NCI-H82 (cell line): ENCODE data around the gene DENND1A.
A peak's percentile ranks its signal among the peaks of the same experiment; 100 is the strongest.

Experiments used
- DNase-seq: peaks from one replicate; lab custom pipeline; 2025; lab: John Stamatoyannopoulos, UW

DENND1A gene

DNA sequence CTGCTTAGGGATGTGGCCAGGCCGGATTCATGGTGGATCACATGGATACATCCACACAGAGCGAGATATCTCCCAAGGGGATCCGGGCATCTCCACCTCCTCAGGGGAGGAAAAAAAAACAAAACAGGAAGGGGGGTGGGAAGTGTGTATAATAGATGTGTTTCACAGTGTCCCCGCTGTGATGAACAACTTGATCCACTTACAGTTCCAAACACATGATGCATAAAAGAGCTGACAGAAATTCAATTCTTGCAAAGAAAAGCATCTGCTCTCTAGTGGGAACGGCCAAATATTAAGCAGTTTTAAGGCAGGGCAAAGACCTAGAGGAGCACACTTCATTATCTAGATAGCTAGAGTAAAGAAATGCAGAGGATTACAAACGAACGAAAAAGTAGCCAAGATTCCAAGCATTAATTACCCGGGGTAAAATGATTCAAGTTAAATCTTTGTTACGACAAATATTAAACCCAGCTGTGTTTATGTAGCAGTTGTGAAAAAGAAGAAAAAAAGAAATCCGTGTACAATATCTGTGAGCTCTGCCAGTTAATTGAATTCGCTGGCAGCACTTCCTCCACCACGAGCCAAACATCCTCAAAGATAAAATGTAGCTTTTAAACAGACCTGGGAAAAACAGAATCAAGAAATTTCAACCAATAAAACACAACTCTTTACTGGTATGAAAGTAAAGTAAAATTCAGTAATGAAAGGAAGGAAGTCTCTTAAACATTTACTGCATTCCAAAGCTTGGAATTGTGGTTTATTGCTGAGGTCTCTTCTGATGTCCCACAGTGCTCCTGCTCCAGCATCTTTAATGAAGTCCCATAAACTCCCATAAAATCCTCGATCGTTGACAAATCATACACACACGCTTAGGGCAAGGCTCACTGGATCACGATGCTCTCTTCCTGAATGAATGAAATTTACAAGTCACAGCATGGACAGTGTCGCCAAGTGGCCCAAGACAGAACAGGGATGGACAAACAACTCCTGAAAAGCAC, 360.9 kb downstream of the DENND1A start:
- DNase-seq, result peak; percentile 11

DNA sequence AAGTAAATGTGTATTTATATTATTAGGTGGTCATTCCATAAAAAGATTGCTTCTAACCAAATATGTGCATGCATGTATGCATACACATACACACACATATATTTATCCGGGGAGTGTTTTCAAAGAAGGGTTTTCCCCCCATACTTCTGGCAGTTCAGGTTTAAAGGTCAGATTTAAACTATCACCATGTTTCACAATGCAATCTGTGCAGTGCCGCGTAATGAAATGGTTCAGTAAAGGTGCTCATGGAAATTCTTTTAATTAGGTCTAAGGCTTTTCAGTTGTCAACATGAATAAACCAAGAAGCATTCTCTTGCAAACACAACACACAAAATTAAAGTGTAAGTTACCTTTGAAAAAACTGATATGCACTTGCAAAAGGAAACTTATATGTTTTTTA, 362.9 kb downstream of the DENND1A start:
- no peak for DNase-seq

DNA sequence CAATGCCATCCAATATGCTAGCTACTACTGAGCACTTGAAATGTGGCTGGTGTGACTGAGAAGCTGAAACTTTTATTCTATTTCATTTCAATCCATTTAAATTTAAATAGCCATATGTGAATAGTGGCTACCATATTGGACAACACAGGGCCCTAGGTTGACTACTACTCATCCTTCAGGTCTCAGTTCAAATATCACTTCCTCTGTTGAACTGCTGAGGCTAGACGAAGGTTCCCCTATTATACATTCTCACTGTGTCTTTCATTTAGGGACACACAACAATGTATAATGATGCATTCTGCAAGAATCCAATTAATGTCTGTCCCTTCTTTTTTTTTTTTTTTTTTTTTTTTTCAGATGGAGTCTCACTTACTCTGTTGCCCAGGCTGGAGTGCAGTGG, 365.3 kb downstream of the DENND1A start:
- no peak for DNase-seq

DNA sequence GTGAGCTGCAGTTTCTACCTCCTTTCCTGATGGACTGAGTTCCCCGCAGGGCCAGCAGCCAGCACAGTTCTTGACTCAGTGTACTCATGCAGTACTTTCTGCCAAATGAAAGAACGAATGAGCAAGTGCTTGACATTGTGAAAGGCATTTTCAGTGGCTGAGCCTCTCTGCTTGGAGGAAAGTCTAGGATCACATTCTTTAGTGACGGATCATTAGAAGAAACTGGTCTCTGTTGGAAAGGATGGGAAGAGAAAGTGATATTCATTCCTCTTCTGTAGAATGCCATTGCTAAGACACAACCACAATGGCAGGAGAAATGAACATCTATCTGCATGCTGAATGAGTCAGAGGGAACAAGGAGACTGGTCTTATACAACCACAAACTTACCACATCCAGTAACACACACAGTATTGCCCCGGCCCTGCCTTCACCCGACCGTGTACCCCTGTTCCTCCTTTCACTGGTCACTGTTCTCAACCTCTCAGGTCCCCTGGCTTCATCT, 367.0 kb downstream of the DENND1A start:
- no peak for DNase-seq

DNA sequence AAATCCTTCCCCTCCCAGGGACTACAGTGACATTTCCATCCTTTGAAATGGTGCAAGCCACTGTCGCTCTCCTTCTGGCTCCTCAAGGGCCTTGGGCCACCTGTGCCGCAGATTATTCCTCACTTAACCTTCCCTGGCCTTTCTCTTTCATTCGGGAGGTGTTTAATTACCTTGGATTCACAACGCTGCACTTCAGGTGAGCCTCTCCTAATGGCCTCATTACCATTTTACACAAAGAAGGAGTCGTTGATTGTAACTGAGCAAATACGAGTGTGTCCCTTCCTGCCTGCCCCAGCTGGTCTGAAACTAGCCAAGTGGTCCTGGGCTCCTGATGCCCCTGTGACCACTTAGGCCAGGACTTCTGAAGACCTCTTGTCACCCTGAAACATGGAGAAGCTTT, 368.9 kb downstream of the DENND1A start:
- no peak for DNase-seq

DNA sequence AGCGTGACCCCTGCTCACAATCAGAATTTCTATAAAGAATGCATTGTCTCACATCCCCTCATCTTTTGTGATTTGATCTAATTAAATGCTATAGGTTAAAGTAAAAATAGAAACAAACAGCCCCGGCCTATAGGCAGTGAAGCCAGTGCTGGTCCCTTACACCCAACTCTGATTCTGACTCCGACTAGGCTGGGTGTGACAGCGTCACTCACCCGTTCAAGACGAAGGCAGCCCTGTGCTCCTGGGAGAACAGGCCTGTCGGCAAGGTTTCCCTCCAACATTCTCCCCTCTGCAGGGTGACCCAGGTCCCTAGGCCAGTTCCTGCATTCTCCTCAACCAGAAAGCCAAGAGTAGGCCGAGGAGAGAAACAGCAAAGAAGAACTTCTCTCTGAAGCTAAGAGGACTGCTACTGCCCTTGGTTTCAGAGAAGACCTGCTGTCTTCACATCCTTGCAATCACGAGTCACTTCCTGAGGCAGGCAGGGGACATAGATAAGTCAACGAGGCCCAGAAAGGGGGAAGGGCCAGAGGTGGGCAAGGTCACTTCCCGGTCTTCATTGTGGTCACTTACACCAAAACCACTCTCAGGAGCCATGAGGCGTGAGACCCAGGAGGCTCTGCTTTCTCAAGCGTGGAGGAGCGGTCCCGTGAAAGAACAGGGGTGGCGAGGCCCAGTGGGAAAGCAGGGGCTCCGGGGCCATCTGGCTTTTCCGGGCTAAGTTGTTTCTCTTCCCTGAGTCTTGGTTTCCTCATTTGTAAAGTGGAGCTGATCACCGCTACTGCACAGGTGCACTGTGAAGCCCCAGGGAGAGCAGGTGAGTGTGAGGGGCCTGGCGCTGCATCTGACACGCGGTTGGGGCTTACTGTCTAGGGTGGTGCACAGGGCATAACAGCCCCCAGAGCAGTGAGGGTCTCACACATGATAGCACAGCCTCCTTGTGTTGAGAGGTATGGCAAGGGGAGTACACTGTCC, 373.2 kb downstream of the DENND1A start:
- DNase-seq, result no peak

DNA sequence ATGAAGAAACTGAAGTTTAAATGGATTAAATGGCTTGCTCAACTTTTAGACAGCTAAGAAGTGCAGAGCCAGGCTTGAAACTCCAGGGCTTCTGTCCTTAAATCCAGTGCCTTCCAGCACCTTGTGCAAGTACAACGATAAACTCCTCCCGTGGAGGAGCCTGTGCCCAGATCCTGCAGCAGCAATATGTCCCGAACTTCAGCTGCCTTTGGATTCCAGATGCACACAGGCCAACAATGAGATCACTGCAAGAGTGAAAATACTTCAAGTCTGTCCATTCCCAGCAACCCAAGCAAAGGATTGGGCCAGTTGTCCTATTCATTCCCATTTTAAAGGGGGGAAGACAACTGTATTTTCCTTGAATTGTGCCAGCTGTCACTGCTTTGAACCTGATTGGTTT, 374.3 kb downstream of the DENND1A start:
- peak; percentile 11 for DNase-seq

DNA sequence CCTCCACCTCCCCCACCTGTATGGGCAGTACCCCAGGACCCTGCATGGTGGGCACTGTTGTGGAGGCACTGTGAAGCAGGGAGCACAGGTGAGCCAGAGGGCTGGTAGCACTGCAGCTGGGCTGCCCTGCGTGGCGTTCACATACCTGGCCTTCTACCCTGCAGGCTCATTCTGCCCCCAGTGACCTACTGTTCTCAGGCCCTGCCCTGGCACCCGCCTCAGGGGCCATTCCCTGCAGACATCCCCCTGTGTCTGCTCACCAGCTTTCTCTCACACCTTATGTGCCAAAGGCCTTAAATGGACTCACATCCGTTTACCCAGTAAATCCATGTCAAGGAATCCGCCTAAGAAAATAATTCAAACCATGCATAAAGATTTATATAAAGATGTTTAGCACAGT, 377.4 kb downstream of the DENND1A start:
- DNase-seq, result no peak

DNA sequence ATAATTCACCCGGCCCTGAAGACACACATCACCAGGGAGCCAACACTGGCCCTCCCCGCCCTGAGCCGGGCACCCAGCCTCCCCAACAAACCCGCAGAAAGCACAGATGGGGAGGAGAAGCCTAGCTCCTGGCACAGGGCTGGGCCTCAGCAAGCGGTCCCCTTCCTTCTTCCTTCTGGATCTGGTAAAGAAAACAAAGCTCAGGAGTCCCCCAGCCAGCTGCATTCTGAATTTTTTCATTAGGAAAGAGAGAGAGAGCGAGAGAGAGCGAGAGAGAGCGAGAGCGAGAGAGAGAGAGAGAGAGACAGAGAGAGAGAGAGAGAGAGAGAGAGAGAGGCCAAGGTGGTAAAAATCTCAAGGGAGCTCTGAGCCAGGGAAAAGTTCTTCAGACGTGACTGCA, 378.2 kb downstream of the DENND1A start:
- no peak for DNase-seq

DNA sequence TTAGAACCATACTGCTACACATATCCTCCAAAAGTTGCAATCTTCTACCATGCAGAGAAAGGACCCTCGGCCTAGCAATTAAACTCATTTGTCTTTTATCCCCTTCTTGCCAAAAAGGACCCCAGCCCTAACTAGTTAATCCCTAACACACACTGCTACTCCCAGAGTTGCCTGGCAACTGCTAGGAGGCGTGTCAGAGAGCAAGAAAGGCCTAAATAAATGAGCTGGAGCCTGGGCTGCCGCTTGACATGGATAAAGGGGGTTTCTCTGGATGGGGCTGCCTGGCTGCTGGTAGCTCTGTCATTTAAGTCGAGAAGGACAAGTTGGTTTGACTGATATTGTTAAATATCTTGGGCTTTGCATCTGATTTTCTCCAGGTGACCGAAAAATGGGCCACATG, 379.1 kb downstream of the DENND1A start:
- DNase-seq, result peak; percentile 87

DNA sequence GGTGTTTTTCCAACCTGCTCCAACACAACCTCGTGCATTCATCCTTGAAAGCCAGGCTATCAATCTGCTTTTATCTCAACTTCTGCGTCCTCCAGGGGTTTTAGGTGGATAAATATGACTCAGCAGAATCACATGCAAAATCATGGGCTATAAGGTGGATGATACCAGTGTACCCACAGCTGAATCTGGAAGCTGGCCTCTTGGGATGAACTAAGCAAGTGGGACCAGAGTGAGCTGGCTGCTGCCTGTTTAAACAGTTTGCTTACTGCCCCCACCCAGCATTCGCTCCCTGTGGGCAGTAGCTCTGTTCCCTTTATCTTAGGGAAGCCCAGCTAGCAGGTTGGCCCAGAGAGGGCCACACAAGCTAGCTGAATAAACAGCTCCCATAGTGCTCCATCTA, 379.9 kb downstream of the DENND1A start:
- peak; percentile 42 for DNase-seq

DNA sequence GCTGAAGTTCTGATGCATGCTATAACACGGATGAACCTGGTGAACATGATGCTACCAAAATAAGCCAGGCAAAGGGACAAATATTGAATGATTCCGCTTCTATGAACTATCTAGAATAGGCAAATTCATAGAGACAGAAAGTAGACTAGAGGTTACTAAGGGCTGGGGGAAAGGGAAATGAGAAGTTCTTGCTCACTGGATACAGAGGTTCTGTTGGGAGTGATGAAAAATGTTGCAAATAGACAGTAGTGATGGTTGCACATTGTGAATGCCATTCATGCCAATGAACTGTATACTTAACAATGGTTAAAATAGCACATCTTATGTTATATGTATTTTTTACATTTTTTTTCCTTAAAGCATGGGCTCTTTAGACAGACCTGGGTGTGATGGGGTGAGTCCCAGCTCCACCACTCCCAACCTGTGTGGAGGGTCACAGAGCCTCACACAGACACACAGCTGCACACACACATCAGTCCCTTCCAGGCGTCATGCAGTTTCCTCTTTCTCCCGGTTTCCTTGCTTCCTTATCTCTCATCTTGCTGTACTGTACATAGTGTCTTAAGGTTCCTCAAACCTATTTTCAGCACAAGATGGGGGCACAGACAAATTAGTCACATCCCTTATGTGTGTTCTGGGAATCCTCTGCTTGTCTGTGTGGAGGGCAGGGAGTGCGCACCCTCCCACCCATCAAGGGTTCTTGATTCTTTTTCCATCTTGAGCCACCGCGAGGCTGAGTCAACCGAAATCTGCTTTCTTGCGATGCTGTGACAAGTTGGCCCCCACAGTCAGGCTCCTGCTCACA, 381.0 kb downstream of the DENND1A start:
- no peak for DNase-seq

DNA sequence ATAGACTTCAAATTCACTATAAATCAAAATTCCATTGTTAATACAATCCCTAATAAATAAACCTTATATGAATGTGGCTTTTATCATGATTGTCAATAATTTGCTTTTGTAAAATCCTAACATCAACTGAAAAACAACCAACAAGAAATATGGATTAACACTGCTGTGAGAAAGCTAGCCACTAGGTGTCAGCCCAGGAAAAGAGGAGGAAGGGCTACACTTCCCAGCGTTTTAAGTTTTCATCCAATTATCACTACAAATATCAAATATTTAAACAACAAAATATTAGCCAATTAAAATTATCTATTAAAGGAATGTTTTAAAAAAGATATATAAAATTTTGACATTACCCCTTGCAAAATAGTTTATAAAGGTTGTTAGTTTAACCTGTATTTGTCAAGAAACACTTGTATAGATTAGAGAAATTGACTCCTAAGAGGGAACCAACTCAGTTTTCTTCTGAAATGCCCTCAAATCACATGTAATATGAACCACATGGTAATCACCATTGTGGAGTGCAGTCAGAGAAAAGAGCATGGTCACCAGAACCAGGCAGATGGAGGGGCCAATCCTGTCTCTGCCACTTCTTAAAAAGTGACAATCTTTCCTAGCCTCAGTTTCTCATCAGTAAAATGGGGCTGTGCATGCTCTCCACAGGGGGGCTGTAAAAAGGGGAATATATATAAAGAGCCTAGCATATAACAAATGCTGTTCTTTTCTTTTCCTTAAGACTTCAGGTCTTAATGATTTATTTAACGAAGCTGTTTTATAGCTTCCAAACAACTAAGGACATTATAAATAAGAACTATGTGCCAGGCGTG, 385.7 kb downstream of the DENND1A start:
- peak; percentile 62 for DNase-seq

DNA sequence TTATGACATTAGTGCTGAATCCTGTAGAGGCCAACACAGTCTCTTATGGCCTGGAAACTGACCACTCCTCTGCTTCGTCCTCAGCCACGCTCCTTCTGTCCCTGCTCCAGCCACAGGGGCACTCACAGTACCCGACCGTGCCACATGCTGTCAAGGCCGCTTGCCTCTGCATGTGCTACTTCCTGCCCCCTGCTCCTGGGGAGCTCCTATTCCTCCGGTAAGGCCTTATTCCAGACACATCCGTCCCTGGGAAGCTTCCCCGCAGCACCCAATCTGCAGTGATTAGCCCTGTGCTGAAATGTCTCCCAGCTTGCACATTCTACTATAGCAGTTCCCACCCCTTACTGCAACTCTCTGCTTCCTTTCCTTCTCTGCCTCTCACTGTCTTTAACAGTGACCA, 386.4 kb downstream of the DENND1A start:
- no peak for DNase-seq

DNA sequence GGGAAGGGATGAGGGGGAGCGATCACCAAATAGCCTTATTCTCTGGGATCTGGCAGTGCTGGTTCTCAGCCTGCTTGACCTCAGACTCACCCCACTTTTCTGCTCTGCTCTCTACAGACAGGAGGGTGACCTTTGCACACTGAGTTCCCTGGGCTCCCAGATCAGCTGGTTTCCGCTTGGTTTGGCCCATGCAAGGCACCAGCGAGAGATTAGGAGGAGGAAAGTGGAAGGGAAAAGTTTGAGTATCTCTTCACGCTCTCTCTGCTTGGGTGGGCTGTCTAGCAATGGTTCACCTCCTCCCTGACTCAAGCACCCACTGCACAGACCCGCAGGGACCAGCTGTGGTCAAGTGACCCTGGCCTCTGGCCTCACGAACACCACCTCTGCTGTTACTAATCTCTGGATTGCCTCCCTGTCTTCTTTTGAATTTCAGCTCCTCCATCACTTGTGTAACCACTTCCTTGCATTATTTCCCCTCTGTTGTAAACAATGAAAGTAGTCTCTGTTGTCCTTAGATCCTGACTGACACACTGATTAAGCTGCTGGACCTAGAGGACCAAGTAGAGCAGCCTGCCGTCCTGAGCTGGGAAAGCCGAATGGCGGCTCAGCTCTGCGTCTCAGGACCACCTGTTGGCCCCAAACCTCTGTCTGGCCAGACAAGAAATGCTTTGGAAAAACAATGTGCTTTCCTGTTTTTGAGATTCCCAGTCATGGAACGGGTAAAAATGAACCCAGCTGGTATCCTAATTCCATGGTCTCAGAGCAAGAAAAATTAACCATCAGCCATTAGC, 387.3 kb downstream of the DENND1A start:
- no peak for DNase-seq

DNA sequence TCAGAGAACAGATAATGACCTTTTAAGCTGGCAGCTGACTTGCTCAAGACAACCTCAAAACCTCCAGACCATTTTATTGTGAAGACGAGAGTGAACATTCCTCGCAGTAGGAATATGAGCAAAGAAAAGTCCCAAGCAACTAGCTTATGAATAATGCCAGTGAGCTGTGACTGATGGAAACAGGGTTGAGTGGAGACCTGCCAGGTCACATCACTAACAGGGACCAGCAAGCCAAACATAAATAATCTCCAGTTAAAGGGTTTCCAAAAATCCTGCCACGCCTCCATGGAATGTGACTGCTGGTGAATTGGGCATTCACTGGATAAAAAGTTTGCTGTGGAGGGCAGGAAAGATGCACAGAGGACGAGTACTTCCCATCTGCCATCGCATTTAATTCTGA, 388.5 kb downstream of the DENND1A start:
- peak; percentile 11 for DNase-seq

DNA sequence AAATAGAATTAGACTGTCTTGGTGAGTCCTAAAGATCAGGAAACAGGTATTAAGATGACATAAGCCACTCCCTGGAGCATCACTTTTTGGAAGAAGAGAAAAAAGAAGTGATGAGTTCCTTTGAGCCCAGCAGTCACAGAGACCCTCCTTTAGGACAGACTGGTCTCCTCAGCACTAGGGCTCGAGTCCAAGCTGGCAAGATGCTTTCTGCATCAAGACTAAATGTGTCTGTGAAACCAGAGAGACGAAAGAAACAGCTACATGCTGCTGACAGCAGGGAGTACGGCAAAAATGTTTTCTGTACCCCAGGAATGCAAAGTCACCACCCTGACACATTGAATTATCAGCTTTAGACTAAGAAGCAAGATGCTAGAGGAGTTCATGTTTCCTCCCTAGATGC, 389.5 kb downstream of the DENND1A start:
- no peak for DNase-seq

DNA sequence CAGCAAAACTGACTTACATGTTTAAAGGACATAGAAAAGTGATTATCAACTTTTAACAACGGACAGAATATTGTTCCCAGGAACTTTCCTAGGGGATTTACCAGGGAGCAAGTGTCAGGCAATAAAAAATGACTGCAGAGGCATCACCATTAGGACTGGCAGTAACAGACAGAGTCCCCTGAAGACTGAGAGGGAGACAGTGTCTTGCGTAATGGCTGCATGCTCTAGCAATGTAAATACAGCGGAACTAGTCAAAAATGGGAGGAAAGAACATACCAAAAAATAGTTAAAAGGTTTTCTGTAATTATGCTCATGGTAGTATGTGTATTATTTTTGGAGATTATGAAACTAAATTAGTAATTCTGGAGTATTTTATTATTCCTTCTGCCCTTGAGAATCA, 392.1 kb downstream of the DENND1A start:
- no peak for DNase-seq

DNA sequence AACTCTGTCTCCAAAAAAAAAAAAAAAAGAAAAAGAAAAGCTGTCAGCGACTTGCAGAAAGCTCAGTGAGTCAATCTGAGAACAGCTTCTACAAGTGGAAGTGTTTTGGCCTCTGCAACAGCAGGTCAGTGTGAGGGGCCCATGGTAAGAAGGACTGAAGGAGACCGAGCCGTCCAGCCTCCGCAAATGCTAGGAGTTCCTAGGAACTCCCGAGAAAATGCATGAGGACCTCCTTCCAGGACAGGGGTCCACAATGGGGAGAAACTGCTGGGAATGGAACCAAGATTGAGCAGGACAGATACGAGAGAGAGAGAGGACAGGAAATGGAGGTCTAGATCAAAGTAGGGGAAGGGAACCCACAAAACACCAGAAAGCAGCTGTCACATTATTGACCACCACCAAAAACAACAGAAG, 393.5 kb downstream of the DENND1A start:
- DNase-seq, result no peak

DNA sequence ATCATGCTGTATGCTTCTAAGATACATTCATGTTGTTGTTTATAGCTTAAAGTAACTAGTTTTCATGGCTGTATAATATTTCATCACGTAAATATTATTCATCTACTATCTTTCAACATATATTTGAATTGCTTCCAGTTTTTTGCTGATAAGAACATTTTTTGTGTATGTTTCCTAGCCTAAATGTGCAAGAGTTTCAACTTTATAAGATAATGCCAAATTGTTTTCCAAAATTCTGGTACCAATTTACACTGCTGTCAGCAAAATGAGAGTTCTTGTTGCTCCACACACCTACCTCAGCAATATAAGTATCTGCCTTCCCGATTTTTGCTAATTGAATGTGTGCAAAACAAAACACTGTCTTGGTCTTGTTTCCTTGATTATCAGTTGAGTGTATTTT, 395.6 kb downstream of the DENND1A start:
- no peak for DNase-seq
